ENCODE data around the gene ADAT3.

DNA sequence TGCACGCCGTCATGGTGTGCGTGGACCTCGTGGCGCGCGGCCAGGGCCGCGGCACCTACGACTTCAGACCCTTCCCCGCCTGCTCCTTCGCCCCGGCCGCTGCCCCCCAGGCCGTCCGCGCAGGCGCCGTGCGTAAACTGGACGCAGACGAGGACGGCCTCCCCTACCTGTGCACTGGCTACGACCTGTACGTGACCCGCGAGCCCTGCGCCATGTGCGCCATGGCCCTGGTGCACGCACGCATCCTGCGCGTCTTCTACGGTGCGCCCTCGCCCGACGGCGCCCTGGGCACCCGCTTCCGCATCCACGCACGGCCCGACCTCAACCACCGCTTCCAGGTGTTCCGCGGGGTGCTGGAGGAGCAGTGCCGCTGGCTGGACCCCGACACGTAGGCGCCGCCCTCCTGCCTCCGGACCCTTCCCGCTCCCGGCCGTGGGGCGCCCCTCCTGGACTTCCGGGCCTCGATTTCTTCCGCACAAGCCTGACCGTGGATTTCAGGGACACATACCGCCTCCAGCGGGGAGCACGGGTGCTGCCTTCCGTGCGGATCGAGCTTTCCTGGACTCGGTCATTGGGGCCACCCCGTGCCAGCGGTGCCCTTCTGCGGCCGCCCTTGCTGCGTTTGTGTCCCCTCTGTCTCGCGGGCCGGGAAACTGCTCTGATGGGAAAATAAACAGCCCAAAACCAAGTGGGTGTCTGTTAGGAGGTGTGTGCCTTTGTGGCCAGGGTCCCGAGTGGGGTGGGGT, 7.7 kb downstream of the ADAT3 start:
- TF ChIP-seq, protein P1, sequence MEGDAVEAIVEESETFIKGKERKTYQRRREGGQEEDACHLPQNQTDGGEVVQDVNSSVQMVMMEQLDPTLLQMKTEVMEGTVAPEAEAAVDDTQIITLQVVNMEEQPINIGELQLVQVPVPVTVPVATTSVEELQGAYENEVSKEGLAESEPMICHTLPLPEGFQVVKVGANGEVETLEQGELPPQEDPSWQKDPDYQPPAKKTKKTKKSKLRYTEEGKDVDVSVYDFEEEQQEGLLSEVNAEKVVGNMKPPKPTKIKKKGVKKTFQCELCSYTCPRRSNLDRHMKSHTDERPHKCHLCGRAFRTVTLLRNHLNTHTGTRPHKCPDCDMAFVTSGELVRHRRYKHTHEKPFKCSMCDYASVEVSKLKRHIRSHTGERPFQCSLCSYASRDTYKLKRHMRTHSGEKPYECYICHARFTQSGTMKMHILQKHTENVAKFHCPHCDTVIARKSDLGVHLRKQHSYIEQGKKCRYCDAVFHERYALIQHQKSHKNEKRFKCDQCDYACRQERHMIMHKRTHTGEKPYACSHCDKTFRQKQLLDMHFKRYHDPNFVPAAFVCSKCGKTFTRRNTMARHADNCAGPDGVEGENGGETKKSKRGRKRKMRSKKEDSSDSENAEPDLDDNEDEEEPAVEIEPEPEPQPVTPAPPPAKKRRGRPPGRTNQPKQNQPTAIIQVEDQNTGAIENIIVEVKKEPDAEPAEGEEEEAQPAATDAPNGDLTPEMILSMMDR (IDR thresholded peaks at IDR 0.05; ENCODE audit: borderline replicate concordance, extremely low read depth, low read length, poor library complexity, severe bottlenecking): no peak
- no peak for TF ChIP-seq EZH2 (IDR thresholded peaks at IDR 0.05; ENCODE audit: borderline replicate concordance, low read depth, low read length, severe bottlenecking)
